GM21367 (cell line): ENCODE measurements around the gene TMEM18.

Experiments
- ATAC-seq: cut with Tn5 transposase; IDR thresholded peaks from one replicate; pipeline ENCODE4 v1.9.1; 2021; ENCODE audit not compliant: unreplicated experiment

Gene TMEM18

DNA sequence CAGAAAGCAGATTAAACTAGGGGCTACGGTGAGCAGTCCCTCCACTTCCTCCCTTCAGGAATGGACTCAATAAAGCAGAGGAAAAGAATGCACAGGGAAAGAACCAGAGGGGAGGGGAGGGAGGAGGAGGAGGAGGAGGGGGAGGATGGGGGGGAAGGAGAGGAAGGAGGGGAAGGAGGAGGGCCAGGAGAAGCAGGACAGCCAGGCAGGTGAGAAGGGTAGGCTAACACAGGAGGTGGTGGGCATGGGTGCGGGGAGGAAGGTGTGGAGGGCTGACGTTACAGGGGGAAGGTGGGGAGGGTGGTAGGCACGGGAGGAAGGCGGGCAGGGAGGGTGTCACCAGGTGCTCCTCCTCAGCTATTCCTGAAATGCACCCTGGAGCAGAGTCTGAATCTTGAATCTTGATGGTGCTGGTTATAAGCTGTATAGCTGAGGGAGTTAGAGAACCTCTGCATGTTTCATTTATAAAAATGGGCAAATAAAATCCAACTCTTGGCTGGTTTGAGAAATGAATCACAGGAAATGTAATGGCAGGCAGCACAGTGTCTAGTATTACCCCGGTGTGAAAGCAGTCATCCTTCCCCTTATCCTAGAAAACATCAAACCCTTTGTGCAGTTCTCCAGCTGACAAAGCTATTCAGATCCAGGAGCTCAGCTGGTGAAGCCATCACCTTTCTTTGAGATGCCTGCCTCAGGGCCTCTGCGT, 3.4 kb downstream of the TMEM18 start:
- no peak for ATAC-seq

DNA sequence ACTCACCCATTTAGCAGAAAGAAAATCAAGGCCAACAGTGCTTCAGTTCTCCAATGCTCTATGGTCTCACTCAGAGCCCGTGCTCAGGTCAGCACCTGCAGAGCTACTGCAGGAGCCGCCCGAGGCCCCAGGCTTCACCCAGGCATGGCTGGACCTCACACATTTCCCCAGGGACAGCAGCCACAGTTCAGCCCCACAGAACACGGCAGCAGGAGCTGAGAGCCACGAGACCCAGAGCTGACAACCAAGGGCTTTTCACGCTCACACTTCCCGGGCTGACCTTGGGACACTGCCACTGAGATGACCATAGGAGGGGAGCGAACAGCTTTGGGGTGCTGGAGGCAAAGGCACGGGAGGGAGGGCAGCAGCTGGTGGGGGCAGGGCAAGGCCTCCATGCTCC, 4.2 kb downstream of the TMEM18 start:
- ATAC-seq = no peak

DNA sequence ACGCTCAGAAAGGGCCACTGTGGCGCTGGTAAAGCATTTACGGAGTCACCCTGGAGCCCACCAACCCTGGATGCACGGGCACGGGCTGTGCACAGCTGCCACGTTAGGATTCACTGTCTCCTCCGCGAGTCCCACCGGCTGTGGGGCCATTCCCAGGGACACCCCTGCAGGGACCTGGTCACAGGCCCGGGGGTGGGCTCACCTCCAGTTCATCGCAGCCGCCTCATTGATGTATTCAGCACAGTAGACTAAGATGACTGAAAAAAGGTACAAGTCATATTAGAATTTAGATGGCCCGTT, 4.7 kb downstream of the TMEM18 start:
- no peak for ATAC-seq

DNA sequence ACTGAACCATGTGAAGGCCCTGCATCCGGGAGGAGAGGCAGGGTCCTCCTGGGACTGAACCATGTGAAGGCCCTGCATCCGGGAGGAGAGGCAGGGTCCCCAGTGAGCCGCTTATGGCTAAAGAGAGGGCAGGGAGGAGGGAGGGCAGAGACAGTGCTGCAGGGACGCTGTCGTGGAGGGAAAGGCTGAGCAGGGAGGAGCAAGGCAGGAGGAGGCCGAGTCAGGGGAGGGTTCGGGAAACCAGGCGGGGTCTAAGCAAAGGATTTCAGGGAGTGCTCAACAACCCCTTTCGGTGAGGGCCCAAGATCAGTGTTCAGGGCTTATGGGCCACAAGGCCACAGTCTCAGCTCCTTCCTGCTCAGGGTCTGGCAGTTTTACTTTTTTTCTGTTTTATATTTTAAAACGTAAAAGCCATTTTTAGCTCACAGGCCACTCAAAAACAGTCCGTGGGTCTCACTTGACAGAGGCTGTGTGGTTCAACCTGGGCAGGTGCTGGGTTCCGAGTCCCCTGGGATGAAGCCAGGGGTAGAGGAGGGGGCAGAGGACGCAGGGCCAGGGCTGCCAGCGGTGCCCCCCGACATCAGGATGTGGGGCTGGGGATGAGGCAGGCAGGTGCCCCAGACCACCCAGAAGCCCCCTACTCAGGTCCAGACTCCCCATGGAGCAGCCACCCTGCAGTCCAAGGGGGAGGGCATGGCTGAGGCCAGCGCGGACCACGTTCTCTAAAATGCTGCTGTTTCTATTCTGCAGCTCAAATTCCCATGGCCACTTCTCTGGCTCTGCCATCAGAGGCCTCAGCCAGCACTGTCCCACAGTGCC, 5.2 kb downstream of the TMEM18 start:
- ATAC-seq = no peak

DNA sequence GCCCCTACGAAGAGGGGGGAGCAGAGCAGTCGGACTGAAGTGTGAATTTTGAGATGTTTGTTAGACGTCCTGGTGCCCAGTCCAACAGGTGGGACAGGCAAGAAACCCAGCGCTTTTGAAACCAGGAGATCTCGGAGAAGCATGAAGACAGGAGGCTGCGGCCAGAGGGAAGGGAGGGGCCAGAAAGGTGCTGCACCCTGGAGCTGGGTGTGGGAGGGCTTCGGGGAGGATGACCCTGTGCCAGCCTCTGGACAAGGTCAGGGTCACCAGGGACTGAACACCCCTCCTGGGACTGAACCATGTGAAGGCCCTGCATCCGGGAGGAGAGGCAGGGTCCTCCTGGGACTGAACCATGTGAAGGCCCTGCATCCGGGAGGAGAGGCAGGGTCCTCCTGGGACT, 6.1 kb downstream of the TMEM18 start:
- ATAC-seq = no peak

DNA sequence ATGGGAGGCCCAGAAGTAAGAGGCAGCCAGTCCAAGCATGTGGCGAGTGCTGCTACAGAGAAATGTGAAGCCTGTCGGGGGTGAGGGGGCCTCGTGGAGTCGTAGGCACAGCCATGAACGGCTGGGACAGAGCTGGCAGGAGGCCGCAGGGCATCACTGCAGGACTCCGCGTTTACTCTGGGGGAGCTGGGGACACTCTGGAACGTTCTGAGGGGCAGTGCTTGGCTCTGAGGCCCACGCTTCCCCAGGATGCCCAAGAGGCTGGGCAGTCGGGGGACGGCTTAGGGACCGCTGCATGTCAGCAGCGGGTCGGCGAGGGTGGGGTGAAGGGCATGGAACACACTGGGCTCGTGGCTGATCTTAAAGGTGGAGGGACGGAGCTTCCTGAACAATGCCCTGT, 6.6 kb downstream of the TMEM18 start:
- no peak for ATAC-seq

DNA sequence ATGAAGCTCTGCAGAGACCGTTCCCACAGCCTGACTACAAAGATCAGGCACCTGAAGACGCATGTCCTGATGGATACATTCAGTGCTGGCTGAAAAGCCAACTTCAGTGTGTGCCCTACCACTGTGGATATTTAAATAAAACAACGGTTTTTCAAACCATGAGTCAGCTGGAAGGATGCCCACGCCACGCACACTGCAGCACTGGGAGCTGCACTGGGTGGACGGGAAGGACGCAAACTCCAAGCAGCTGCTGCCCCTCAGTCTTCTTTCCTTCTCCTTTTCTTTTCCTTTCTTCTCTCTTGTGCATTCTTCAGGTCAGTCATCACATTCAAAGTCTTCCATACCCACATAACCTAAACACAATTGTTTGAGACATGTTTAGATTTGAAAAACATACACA, 7.9 kb downstream of the TMEM18 start:
- no peak for ATAC-seq

DNA sequence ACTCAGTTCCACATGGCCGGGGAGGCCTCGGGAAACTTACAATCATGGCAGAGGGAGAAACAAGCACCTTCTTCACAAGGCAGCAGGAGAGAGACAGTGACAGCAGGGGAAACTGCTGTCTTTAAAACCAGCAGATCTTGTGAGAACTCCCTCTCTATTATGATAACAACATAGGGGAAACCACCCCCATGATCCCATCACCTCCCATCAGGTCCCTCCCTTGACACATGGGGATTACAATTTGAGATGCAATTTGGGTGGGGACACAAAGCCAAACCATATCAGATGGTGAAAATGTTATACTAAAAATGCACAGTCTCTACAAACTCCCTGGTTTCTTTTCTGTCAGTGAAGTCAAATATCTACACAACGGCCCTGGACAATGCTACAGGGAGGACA, 9.2 kb downstream of the TMEM18 start:
- no peak for ATAC-seq

DNA sequence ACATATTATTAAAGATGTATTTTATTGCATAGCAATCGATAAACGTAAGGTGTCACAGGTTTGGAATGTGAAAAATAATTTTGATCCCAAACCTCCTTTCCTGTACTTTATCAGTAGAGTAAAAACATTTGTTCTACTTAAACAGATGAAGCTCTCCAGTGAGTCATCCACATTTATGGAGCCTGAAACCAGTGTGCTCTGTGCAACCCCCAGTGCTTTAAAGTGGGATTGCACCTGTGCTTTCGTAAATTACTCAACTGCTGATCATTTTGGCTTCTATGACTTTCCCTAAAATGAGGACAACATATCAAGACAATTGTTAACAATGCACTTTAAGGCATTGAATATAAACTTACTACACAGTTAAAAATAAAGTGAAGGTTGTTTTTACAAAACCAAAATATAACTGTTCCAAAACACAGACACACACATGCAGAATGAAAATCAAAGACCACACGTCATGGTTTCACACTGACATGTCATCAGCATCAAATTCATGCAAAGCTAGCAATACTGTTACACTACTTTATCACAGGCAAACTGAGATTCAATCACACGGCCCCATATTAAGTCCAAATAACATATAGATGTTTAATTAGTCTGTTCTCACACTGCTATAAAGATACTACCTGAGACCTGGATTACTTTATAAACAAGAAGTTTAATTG, 9.7 kb downstream of the TMEM18 start:
- ATAC-seq = peak; percentile 44

DNA sequence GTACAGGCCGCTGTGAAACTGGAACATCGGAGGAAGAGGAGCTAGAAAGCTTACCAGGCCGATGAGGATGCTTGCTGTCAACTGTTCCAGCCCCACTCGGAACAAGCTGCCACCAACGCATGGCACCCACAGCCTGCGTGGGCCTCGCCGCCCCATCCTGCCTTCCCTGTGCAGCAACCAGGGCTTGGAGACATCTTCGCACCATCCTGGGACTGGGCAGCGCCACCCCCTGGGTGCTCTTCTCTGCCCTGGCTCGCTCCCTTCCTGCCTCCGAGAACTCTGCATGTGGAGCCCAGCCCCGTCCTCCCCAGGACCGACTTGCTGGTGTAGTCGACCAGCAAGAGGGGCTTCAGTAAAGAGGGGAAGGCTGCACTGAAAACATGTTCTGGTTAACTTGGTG, 10.8 kb downstream of the TMEM18 start:
- no peak for ATAC-seq

DNA sequence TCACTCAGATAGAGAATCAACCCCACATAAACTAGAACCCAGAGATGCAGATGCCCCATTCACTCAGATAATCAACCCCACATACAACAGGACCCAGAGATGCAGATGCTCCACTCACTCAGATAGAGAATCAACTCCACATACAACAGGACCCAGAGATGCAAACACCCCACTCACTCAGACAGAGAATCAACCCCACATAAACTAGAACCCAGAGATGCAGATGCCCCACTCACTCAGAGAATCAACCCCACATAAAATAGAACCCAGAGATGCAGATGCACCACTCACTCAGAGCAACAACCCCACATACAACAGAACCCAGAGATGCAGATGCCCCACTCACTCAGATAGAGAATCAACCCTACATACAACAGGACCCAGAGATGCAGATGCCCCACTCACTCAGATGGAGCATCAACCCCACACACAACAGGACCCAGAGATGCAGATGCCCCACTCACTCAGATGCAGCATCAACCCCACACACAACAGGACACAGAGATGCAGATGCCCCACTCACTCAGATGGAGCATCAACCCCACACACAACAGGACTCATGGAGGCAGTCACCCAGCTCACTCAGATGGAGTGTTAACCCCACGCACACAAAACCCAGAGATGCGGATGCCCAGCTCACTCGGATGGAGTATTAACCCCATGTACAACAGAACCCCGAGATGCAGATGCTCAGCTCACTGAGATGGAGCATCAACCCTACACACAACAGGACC, 11.7 kb downstream of the TMEM18 start:
- ATAC-seq = no peak

DNA sequence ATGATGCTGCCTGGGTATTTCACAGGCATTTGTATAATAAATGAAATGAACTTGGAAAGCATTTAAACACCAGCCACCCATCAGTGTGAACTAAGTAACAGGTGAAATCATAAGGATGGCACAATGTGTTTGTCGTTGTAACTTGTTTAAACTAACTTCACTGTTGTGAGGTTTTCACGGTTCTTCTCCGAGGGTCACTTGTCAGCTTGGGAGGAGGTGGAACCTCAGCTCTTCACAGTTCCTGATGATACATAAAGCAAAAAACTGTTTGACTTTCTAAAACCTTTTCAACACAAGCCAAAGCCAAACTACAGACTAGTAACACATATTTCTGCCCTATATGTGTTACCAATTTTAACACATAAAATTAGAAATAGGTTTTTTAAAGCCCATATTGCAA, 13.1 kb downstream of the TMEM18 start:
- ATAC-seq = no peak

DNA sequence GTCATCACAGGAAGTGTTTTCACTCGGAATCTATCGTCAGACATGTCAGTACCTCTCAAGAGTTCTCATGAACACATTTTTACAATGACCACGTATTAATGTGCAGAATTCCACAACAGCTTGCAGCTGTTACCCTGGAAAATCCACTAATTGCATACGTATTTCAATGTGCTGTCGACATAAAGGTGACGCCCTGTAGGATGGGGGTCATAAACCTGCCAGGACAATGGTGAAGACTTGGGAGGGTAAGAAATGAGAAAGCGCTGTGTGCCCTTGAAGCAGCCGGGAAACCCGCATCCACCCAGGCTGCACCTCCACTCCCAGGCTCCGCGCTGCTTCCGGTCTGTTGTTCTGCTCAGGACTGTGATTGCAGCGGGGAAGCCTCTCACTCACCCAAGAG, 14.0 kb downstream of the TMEM18 start:
- no peak for ATAC-seq

DNA sequence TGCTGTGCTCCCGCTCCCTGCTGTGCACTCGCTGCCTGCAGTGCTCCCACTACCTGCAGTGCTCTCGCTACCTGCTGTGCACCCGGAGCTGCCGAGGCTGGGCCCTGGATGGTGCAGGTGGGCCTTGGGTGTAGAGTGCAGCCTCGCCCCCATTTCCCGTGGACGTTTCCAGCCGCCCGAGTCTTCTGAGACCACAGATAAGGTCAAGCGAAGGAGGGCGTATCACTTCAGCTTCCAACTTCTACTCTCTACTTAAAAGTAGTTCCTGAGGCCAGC, 15.9 kb downstream of the TMEM18 start:
- no peak for ATAC-seq

DNA sequence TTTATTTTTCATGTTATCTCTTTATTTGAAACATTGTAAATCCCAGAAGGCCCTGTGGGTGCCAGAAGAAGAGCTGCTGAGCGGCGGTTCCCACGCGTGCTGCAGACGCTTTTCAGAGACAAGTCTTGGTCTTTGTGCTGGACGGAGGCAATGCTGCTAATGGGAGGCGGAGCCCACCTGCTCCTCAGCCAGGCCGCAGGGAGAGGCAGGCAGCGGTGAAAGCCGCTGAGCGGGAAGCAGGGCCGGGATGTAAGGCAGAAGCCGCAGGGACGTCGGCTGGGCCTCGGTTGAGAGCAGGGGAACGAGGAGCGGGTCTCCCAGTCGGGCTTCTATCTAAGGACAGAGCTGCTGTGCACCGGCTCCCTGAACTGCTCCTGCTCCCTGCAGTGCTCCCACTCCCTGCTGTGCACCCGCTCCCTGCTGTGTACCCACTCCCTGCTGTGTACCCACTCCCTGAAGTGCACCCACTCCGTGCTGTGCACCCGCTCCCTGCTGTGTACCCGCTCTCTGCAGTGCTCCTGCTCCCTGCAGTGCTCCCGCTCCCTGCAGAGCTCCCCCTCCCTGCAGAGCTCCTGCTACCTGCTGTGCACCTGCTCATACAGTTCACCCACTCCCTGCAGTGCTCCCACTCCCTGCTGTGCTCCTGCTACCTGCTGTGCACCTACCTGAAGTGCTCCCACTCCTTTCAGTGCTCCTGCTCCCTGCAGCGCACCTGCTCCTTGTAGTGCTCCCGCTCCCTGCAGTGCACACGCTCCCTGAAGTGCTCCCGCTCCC, 16.4 kb downstream of the TMEM18 start:
- ATAC-seq = no peak

DNA sequence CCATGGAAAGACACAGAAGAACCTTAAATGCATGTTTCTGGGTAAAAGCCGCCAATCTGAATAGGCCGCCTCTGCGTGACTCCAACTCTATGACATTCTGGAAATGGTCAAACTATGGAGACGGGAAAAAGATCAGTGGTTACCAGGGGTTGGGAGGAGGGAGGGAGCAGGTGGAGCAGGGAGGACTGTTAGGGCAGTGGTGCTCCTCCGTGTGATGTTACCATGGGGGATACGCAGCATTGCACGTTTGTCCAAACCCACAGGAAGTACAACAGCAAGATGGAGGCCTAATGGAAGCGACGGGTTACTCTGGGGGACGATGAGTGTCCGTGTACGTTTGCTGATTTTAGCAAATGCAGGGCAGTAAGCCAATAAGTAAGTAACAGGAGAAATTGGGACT, 17.2 kb downstream of the TMEM18 start:
- no peak for ATAC-seq

DNA sequence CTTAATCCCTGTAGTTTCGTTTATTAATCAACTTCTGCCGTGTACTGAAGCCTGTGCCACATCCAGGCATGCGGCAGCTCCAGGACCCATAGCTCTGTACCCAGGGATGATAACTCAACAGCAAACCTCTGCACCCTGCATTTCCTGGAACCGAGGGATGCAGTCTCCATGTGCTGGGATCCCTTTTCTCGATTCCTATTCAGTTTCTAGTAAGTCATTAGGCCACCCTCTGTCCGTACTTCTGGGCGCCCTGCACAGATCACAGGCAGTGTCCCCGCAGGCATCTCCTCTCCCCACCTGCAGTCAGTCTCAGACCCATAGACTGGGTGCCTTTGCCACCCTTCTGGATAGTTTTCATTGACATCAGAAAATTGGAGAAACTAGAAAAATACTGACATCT, 18.8 kb downstream of the TMEM18 start:
- no peak for ATAC-seq

DNA sequence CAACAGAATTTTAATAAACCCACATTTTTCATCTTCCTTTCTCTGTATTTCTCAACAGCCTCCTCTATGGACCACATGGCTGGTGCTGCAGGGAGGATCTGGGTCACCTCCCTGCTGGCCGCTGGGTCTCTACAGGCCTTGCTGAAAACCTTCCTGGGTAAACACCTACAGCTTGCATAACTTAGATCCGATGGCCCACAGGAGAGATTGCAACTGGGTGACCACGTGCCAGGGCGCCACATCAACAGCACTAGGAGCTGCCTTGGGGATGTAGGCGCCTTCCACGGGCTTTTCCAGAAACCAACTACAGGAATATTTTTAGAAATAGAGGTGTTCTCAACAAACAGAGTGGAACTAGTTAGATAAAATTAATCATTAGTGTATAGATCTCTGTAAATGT, 19.4 kb downstream of the TMEM18 start:
- no peak for ATAC-seq

DNA sequence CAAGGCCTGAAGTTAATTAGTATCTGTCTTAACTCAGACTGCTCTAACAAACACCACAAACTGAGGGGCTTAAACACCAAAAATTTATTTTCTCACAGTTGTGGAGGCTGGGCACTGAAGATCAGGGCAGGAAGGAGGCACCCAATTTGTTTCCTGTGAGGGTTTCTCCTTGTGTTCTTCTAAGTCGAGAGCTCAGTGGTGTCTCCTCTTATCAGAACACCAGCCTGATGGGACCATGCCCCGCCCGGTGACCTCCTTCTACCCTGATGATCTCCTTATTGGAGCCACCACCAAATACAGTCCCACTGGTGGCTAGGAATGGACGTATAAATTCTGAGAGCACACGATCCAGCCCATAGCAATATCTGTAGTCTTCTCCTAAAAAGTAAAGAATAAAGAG, 20.5 kb downstream of the TMEM18 start:
- ATAC-seq = no peak

DNA sequence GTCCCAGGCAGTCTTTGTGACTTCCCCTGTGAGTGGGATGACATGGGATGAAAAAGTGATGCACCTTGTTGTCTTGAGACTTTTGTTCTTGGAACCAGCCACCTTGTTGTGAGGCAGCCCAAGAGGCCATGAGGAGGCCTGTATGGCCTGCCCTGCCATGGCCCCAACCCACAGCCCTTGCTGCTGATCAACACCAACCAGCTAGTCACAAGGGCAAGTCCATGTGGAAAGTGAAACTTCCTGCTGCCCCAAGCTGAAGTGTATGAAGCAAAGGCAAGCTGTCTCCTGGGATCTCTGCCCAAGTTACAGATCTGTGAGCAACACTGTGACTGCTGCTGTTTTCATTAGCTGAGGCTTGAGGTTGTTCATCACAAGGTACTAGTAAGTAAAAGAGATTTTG, 21.6 kb downstream of the TMEM18 start:
- ATAC-seq = no peak

DNA sequence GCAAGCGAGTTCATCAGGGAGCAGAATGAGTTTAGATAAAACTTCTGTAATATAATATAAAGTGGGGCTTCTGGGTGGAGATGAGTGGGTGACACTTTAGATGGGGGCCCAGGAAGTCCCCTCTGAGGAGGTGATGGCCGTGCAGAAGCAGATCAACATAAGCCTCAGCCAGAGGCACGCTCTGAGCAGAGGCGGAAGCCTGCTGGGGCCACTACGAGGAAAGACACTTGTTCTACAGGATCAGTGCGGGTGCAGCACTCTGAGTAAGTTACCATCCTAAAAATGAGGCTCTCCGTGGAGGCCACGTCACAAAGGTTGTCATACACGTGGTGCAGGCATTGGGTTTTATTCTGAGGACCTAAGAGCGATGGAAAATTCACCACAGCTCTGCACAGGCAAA, 22.3 kb downstream of the TMEM18 start:
- no peak for ATAC-seq
